GM18505 (cell line): ENCODE results near the gene KCNQ5.

Experiments
- ATAC-seq: cut with Tn5 transposase; IDR thresholded peaks from one replicate; pipeline ENCODE4 v1.9.1; 2021; ENCODE audit not compliant: unreplicated experiment
- POLR2A ChIP-seq: IDR thresholded peaks from 4 replicates; pipeline ENCODE4 v1.6.1; 2011; ENCODE audit warnings: borderline replicate concordance; ENCODE audit not compliant: insufficient read depth, insufficient read length; ENCODE audit errors: extremely low read depth

The KCNQ5 gene

DNA sequence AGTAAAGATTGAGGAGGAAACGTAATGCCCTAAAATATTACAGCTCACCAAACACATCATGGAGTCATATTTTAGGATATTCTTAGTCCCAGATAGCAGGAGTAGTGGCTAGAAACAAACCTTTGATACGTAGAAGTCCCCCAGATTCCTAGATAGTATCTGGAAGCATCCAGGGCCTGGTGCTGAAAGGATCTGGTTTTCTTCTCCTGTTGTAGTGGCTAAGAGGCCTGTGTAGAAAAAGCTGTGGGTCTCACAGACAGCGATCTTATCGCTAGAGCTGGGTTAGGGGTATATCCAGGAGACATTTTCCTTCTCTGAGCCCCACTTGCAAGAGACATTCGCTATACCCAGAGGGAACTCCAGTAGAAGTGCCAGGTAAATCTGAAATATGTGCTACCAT is 139.9 kb downstream of the KCNQ5 start:
- TF ChIP-seq POLR2A = no peak
- no peak for ATAC-seq

DNA sequence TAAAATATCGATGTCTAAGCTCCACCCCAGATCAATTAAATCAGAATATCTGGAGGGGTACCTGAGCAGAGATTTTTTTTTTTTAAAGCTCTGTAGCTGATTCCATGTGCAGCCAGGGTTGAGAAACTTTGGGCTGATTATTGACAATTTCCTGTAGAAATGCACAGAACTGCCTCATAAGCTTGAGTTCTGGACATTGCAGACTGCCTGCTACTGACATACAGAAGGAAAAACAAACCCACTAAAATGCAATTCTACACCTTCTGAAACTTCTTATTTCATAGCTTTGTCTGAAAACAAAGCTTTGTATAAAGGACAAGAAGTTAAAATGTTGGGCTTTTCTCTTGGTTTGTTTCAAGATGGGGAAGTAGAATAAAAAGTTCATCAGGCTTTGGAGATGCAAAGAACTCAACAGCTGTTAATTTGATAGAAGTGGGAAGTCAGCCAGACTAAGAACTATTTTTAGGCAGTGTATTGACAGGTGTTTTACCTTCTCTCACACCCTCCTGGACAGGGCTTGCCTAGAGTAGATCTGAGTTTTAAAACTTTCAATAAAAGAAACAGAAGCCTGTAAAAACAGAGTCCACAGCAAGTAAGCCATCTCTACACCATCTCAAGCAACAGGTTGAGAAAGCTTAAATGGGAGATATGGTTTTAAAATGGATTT is 147.7 kb downstream of the KCNQ5 start:
- peak; percentile 65 for ATAC-seq
- no peak for TF ChIP-seq POLR2A

DNA sequence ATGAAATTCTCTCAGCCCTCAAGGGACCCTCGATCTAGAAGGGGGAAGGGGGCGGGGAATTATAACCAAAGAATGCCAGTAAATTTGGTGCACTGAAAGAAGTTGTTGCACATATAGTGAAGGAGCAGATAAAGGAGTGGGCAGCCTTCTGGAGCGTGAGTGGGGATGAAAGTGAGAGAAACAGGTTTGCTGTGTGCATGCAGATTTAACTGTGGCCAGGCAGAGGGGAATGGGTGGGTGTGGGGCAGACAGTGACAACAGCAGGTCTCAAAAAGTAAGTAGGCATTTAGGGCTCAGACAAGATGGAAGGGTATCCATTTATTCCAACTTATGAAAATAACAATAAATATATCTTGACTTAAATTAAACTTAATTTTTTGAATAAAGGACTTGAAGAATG is 149.1 kb downstream of the KCNQ5 start:
- TF ChIP-seq POLR2A = no peak
- no peak for ATAC-seq

DNA sequence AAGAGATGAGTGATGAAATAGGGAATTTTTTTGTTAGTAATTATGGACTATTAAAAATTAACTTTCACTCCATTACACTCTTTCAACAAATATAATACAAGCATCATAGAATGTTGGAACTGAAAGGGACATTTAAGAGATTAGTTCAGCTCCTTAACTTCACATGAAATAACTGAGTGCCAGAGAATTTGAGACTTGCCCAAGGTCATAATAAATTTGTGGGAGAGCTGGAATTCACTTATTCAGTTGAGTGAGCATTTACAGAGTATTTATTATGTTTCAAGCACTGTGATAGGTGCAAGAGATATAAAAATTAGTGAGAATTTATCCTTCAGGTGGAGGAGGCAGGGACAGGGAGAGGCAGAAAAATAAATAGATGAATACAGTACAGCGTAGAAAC is 154.6 kb downstream of the KCNQ5 start:
- TF ChIP-seq POLR2A = no peak
- ATAC-seq = no peak

DNA sequence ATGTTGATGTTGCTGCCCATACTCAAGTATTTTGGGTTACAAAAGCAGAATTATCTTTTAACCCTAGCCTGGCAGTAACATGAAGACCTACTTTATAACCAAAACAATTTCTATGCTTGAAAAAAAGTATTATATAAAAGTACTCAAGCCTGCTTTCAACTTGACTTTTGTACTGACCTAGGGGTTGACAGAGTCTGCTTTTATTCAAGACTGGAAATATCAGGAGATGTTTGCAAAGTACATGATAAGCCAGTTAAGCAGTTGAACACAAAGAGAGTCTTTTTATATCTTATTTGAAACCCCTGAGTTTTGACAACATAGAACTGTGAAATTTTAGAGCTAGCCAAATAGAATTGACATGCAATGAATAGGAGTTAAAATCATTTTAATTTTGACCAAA is 159.8 kb downstream of the KCNQ5 start:
- ATAC-seq = no peak
- no peak for TF ChIP-seq POLR2A

DNA sequence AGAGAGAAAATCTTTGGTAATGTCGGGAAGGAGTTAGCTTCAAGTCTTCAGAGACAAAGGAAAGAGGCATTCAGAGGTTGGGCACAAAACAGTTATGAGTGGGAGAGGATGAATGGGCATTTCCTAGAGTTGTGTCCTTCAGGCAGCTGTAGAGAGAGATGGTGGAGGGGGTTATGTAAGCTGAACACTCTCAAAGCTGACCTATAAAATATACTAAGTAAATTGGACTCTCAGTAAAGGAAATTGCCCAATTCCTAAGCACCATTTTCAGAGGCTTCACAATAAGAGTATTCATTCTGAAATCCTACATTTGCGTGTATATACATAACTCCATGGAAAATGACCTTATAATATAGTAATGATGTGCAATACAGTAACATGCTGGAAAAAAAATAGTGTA is 161.2 kb downstream of the KCNQ5 start:
- ATAC-seq = no peak
- TF ChIP-seq POLR2A = no peak

DNA sequence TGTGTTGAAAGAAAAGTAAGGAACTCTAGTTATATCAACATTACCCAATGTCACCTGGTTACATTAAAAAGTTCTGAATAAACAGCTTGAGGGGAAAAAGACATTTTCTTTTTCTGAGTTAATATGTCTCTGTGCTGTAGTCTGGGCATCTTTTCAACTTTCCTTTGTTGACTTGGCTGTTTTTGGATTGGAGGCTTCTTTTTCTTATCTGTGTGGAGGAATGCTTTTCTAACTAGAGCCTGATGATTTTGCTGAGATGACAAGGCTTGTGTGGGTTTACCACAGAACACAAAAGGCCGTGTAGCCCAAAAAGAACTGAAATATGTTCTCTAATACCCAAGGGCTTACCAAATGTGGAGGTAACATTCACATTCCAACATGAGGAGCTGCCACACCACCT is 161.8 kb downstream of the KCNQ5 start:
- ATAC-seq = no peak

DNA sequence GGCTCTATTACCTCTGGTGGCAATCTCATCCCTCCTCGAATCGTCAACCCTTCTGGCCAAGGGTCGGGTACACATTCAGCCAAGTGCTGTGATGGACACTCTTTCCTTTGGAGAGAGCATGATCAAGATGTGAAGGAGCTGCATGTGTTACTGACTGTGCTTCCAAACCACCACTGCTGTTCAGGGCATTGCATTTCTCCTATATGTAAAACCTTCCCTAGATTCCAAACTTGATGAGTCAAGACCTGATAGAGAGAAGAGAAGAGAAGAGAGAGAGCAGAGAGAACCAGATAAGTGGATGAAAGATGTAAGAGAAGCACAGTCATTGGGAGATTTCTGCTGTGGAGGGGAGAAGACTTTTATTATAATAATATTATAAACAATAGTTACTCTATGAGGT is 162.2 kb downstream of the KCNQ5 start:
- no peak for ATAC-seq
- TF ChIP-seq POLR2A = no peak

More for the DNA sequence above, 161.8 kb downstream of the KCNQ5 start:
- TF ChIP-seq POLR2A = no peak

DNA sequence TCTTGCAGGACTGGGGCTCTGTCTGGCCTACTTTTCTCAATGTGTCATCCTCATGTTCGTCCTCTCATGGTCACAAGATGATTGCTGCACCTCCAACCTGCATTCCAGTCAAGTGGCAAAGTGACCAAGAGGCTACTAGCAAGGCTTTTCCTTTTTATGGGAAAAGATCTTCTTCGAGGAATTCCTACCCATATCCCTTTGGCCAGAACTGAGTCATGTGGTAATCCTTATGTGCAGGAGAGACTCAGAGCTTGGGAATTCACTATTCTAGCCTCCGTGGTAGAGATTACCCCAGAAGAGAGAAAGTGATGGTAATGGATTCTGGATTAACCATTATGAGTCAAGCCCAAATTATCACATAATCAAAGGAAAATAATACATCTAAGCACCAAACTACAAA is 162.7 kb downstream of the KCNQ5 start:
- TF ChIP-seq POLR2A = no peak
- ATAC-seq = no peak

DNA sequence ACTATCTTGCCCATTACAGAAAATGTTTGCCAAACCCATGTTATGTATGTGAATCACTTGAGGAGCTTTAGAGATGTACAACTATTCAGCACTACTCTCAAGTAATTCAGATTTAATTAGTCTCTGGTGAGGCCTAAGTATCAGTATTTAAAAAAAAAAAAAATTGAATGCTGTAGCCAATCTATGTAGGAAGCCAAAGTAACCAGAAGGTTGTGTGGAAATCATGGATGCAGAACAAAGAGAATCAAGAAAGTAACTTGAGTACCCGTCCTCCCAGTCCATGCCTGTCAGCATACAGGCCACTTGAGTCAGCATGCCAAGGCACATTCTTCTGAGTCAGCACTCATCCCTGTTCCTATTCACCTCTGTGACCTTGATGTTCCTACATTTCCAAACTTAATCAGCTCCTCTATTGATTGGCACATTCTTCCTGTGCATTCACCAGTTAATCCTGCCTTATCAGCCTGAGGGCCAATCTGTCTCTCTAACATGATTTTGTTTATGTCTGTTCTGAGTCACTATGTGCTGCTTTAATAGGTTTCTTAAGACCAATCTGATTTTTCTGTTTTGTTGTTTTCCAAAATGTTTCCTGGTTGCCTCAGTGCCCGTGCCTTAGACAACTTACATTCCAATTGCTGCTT is 165.6 kb downstream of the KCNQ5 start:
- TF ChIP-seq POLR2A = no peak
- ATAC-seq = no peak

DNA sequence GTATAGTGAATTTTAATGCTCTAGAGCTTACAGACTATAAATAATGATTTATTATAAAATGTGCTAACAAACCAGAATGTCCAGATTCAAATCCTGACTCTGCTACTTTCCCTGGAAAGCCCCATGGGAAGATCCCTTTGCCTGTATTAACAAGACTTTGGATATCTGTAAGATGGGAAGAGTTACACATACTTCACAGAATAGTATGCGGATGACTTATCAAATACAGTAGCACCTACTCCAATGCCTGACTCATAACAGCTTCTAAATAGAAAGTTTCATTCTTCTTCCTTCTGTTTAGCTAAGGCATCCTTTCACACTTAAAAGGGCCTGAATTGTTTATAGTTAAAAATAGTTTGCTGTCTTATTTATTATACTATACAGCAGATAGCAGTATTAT is 166.3 kb downstream of the KCNQ5 start:
- TF ChIP-seq POLR2A = no peak
- ATAC-seq = no peak

DNA sequence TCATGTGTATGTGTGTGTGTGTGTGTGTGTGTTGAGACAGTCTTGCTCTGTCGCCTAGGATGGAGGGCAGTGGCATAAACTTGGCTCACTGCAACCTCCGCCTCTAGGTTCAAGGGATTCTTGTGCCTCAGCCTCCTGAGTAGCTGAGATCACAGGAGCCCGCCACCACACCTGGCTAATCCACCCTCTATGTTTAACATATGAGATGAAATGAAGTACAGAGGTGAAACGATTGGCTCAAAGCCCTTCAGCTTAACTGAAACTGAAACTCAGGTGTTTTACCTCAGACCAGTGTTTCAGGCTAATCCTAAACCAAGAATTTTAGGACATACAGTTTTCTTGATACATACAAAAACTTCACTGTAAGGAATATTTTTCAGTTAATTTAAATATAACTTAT is 167.3 kb downstream of the KCNQ5 start:
- no peak for TF ChIP-seq POLR2A
- no peak for ATAC-seq

DNA sequence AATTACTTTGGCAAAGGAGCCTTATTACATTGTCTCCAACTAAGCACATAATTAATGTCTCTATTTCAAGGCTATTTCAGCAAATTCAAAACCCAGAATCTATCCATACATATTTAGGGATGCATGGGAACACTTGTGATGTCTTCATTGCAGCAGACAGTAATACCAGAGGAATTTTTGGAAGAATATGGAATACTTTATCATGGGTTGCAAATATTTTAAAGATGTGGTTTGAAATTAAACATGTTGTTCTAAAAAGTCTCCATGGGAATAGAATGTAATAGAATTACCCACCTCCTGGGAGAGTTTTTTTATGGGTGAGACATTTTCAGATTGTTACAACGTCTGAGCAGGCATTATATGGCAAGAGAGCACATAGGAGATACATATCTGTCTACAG is 170.8 kb downstream of the KCNQ5 start:
- no peak for ATAC-seq
- TF ChIP-seq POLR2A = no peak

DNA sequence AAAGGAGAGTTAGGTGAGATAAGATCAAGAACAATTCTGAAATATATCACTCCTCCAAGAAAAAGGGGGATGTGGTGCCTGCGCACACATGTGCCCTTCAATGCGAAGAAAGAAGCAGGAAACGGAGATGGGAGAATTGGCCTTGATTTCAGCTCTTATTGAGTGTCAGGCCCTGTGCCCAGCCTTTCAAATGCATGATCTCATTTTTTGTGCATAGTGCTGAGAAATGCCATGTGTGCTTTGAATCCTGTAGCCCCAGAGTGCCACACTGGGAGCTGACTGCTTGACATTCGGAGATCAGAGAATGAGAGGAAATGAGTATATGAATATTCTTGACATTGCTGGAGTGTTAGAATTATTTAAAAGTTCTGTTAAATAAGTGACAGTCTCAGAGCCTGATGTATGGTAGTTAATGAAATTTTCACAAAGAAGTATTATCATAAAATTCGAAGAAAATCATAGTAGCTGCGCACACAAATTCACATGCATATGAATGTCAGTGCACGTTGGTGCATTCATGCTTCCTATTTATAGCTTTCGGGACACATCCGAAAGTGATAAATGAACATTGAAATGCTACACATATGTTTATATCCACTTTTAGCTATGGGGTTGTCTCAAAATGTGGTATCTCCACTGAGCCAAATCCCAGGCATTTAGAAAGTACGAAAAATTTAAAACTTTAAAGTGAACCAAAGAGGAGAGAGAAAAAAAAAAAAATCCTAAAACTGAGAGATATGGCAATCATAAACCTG is 172.0 kb downstream of the KCNQ5 start:
- TF ChIP-seq POLR2A = no peak
- ATAC-seq = no peak
